Measurements from ENCODE around the gene MAPKAPK3.
A peak's percentile ranks its signal among the peaks of the same experiment; 100 is the strongest.

MAPKAPK3 gene

DNA sequence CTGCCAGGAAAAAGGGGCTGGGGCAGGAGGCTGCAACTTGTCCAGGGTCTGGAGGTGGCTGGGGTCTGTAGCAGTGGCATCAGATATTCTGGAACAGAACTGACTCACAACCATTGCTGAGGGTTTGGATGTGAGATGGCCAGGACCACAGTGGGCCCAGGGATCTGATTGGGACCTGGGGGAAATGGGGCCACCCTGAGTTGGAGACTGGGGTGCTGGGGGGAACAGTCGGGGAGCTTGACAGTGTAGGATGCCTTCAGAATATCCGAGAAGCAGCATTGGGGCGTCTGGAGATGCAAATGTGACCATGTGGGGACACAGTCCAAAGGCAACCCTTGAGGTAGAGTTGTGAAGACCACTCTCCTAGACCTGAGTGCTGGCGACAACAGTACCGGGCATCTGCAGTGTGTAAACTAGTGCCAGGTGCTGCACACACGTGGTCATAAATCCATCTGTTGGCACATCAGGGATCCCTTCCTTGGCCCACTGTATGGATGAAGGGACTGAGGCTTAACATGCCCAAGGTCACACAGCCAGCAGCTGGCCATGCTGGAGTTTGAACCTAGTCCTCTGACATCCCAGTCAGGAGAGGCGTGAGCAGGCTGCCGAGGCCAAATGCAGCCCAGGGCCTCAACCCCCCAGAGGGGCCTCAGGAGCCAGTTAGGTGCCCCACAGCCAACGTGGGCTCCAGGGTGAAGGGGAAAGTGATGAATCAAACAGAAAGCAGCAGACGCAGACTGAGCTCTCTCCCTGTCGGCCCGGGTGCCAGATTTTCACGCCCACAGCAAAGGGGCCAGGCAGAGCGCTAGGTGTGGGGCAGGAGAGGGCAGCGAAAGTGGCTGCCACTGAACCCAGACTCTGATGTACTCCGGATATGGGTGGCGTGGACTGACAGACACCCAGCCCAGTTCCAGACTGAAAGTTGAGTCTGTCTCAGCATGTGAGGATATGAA, 28.9 kb upstream of the MAPKAPK3 start:
- Histone ChIP-seq H3K27me3 (ENCODE audit: insufficient read depth, low read length) (no peaks in the 10 kb centered on the region), H3K79me2 (ENCODE audit: control insufficient read depth, insufficient read depth, low read length, unreplicated experiment) (no peaks in the 10 kb centered on the region), H3K36me3 (ENCODE audit: insufficient read depth, low read length) (peaks cover 3% of the 10 kb centered on the region; the same call in 1 of the 2 replicates), H2AFZ (ENCODE audit: low read length, unreplicated experiment) (no peak overlapping the region), H3K4me1 (ENCODE audit: control insufficient read depth, insufficient read depth, low read length, unreplicated experiment) (peaks cover 47% of the 10 kb centered on the region), H3K4me3 (ENCODE audit: low read depth, low read length) (no peak overlapping the region), H3K27ac (ENCODE audit: low read depth, low read length) (no peak overlapping the region)

DNA sequence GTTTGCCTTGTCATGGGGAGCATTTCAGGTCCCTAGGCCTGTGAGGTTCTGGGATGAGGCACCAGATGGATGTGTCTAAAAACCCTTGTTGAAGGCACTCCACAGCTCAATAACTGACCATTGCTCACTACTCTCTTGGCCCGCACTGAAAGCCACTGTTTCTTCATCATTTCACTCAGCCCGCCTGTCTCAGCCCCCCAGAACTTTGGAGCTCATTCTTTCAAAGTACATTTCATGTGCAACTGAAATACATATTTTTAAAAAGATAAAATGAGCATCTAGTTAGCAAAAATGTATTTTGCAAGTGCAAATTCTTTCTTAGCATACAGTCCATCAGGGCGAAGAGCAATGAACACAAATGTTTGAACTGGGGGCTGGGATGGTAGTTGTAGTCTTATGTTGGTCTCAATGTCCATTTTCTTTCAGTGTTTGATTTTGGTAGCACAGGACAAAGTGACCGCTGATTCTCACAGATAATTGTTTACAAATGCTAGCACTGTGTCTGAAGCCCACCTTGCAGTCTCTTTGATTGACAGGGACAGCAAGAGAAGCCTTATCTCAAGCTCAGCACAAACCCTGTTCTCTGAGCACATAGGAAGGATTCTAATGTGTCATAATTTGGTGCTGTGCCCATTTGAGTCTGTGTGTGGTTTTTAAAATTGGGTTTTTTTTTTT, 28.1 kb upstream of the MAPKAPK3 start:
- no peaks in the 10 kb centered on the region for H3K79me2 ChIP-seq (ENCODE audit: control insufficient read depth, insufficient read depth, low read length, unreplicated experiment)
- H3K4me1 ChIP-seq (ENCODE audit: control insufficient read depth, insufficient read depth, low read length, unreplicated experiment) = peaks cover 47% of the 10 kb centered on the region
- no peak overlapping the region for H2AFZ ChIP-seq (ENCODE audit: low read length, unreplicated experiment)
- H3K4me3 ChIP-seq (ENCODE audit: low read depth, low read length) = no peak overlapping the region
- H3K27ac ChIP-seq (ENCODE audit: low read depth, low read length) = no peak overlapping the region
- peaks cover 3% of the 10 kb centered on the region; the same call in 1 of the 2 replicates for H3K36me3 ChIP-seq (ENCODE audit: insufficient read depth, low read length)
- no peaks in the 10 kb centered on the region for H3K27me3 ChIP-seq (ENCODE audit: insufficient read depth, low read length)

DNA sequence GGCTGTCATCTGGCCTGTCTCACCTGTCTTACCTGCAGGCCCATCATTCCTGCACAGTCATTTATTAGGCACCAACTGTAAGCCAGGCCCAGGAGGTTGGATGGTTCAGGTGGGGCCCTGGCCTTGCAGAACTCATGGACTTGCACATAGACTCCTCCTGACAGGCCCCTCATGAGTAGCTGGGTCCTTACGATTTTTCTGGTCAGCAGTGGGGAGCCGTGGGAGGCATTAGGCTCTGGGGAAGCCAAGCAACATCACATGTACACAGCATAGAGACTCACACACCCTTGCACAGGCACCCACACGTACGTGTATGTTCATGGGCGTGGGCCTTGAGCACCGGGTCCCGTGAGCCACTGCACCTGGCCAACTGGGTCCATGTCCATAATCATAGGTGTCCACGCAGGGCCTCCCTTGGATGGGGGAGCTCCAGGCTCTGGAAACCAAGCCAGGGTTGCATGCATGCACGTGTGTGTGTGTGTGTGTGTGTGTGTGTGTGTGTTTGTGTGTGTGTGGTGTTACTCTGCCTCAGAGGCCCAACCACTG, 25.7 kb upstream of the MAPKAPK3 start:
- peak overlapping the region; percentile 76 for H3K27ac ChIP-seq (ENCODE audit: low read depth, low read length)
- H3K4me1 ChIP-seq (ENCODE audit: control insufficient read depth, insufficient read depth, low read length, unreplicated experiment) = peaks cover 37% of the 10 kb centered on the region

GRCh38 chr3:50592568-50592967, 24.4 kb upstream of the MAPKAPK3 start:
- Histone ChIP-seq H3K79me2 (ENCODE audit: control insufficient read depth, insufficient read depth, low read length, unreplicated experiment) (no peaks in the 10 kb centered on the region), H3K4me3 (ENCODE audit: low read depth, low read length) (no peak overlapping the region), H2AFZ (ENCODE audit: low read length, unreplicated experiment) (no peak overlapping the region), H3K4me1 (ENCODE audit: control insufficient read depth, insufficient read depth, low read length, unreplicated experiment) (peaks cover 34% of the 10 kb centered on the region), H3K36me3 (ENCODE audit: insufficient read depth, low read length) (no peaks in the 10 kb centered on the region), H3K27ac (ENCODE audit: low read depth, low read length) (no peak overlapping the region), H3K27me3 (ENCODE audit: insufficient read depth, low read length) (no peaks in the 10 kb centered on the region)

More for the DNA sequence above, 25.7 kb upstream of the MAPKAPK3 start:
- no peaks in the 10 kb centered on the region for H3K79me2 ChIP-seq (ENCODE audit: control insufficient read depth, insufficient read depth, low read length, unreplicated experiment)
- H3K4me3 ChIP-seq (ENCODE audit: low read depth, low read length) = no peak overlapping the region
- H3K36me3 ChIP-seq (ENCODE audit: insufficient read depth, low read length) = no peaks in the 10 kb centered on the region
- H2AFZ ChIP-seq (ENCODE audit: low read length, unreplicated experiment) = no peak overlapping the region
- no peaks in the 10 kb centered on the region for H3K27me3 ChIP-seq (ENCODE audit: insufficient read depth, low read length)

GRCh38 chr3:50594253-50594785, 22.6 kb upstream of the MAPKAPK3 start:
- Histone ChIP-seq H3K79me2 (ENCODE audit: control insufficient read depth, insufficient read depth, low read length, unreplicated experiment) (no peaks in the 10 kb centered on the region), H3K27me3 (ENCODE audit: insufficient read depth, low read length) (no peaks in the 10 kb centered on the region), H2AFZ (ENCODE audit: low read length, unreplicated experiment) (no peak overlapping the region), H3K4me1 (ENCODE audit: control insufficient read depth, insufficient read depth, low read length, unreplicated experiment) (peaks cover 25% of the 10 kb centered on the region), H3K27ac (ENCODE audit: low read depth, low read length) (no peak overlapping the region), H3K36me3 (ENCODE audit: insufficient read depth, low read length) (no peaks in the 10 kb centered on the region), H3K4me3 (ENCODE audit: low read depth, low read length) (no peak overlapping the region)

DNA sequence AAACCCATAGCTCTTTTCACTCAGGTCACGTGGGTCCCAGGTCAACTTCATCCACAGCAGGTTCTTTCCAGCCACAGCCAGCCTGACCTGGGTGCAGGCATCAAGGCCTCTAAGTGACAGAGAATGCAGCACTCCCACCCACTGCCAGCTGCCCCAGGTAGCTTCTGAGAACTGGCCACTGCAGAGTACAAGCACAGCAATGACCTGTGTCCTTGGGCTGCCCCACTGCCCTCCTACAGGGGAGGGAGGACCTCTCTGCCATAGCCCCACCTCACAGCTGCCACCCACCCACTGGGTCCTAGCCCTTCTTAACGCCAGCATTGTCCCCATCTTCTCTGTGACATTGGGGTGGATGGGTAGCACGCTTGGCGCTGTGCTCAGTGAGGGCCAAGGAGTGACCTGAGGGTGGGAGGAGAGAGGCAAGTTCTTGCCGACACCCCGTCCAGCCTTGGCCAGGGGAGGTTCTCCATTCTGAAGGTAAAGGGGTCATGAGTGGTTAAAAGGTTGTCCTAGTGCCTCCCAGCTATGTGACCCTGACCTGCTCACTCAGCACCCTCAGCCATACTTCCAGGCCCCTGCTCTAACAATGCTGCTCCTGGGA, 17.7 kb upstream of the MAPKAPK3 start:
- Histone ChIP-seq H3K27me3 (ENCODE audit: insufficient read depth, low read length) (no peaks in the 10 kb centered on the region), H3K79me2 (ENCODE audit: control insufficient read depth, insufficient read depth, low read length, unreplicated experiment) (no peaks in the 10 kb centered on the region), H2AFZ (ENCODE audit: low read length, unreplicated experiment) (no peak overlapping the region), H3K4me1 (ENCODE audit: control insufficient read depth, insufficient read depth, low read length, unreplicated experiment) (peaks cover 28% of the 10 kb centered on the region), H3K4me3 (ENCODE audit: low read depth, low read length) (no peak overlapping the region), H3K36me3 (ENCODE audit: insufficient read depth, low read length) (no peaks in the 10 kb centered on the region), H3K27ac (ENCODE audit: low read depth, low read length) (no peak overlapping the region)

- Histone ChIP-seq H3K27me3 (ENCODE audit: insufficient read depth, low read length) (no peaks in the 10 kb centered on the region), H3K36me3 (ENCODE audit: insufficient read depth, low read length) (no peaks in the 10 kb centered on the region), H2AFZ (ENCODE audit: low read length, unreplicated experiment) (no peak overlapping the region), H3K27ac (ENCODE audit: low read depth, low read length) (no peak overlapping the region), H3K4me1 (ENCODE audit: control insufficient read depth, insufficient read depth, low read length, unreplicated experiment) (peaks cover 28% of the 10 kb centered on the region), H3K79me2 (ENCODE audit: control insufficient read depth, insufficient read depth, low read length, unreplicated experiment) (no peaks in the 10 kb centered on the region), H3K4me3 (ENCODE audit: low read depth, low read length) (no peak overlapping the region)
Measured at GRCh38 chr3:50599716-50600118, 17.2 kb upstream of the MAPKAPK3 start.

- Histone ChIP-seq H3K79me2 (ENCODE audit: control insufficient read depth, insufficient read depth, low read length, unreplicated experiment) (no peaks in the 10 kb centered on the region), H3K36me3 (ENCODE audit: insufficient read depth, low read length) (no peaks in the 10 kb centered on the region), H3K27ac (ENCODE audit: low read depth, low read length) (peak overlapping the region; percentile 93; the same call in 1 of the 2 replicates), H3K4me1 (ENCODE audit: control insufficient read depth, insufficient read depth, low read length, unreplicated experiment) (peaks cover 28% of the 10 kb centered on the region), H2AFZ (ENCODE audit: low read length, unreplicated experiment) (no peak overlapping the region), H3K4me3 (ENCODE audit: low read depth, low read length) (no peak overlapping the region), H3K27me3 (ENCODE audit: insufficient read depth, low read length) (no peaks in the 10 kb centered on the region)
Measured at GRCh38 chr3:50600141-50600753, 16.7 kb upstream of the MAPKAPK3 start.

- H2AFZ ChIP-seq (ENCODE audit: low read length, unreplicated experiment) = peak overlapping the region; percentile 49
- peak overlapping the region; percentile 93 for H3K27ac ChIP-seq (ENCODE audit: low read depth, low read length)
- peak overlapping the region; percentile 52 for H3K4me3 ChIP-seq (ENCODE audit: low read depth, low read length)
- H3K27me3 ChIP-seq (ENCODE audit: insufficient read depth, low read length) = no peaks in the 10 kb centered on the region
- H3K36me3 ChIP-seq (ENCODE audit: insufficient read depth, low read length) = no peaks in the 10 kb centered on the region
- H3K4me1 ChIP-seq (ENCODE audit: control insufficient read depth, insufficient read depth, low read length, unreplicated experiment) = peaks cover 28% of the 10 kb centered on the region
- H3K79me2 ChIP-seq (ENCODE audit: control insufficient read depth, insufficient read depth, low read length, unreplicated experiment) = no peaks in the 10 kb centered on the region
Measured at GRCh38 chr3:50600841-50601591, 15.9 kb upstream of the MAPKAPK3 start.
